ENCODE data around the gene IMMP2L. TPM values are rescaled to one million over a fixed set of nuclear protein-coding genes. Genes with fewer than 3 reads are reported as not detected.

Gene IMMP2L
- total and polyA plus RNA-seq, 4 donors, result 24.3 to 32.9 (median 26.8) TPM

DNA sequence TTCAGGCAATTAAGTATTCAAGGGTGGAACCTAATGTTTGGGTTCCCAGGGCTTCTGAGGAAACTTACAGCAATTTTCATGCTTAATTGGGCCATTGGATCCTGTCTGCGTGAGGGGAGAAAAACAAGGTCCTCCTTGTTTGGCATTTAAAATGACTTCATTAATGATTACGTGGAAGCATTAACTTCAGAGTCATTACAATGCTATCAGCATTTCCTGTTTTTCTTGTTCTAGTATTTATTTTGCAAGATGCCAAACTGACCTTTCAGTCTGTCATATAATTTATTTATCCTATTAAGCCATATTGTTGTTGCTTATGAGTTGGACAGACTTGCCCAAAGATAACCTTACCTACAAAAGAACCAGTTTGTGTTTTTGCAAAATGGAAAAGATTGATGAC is 795.4 kb downstream of the IMMP2L start:
- Histone ChIP-seq H3K27me3 (ENCODE audit: control insufficient read depth in 1 of 2, insufficient read depth in 2 of 2, low read length in 1 of 2) (no peaks in the 10 kb centered on the region), H3K9me3 (ENCODE audit: control insufficient read depth, low read length) (no peaks in the 10 kb centered on the region), H3K36me3 (ENCODE audit: control insufficient read depth in 1 of 2, insufficient read depth in 2 of 2, low read length in 1 of 2) (no peaks in the 10 kb centered on the region), H3K27ac (ENCODE audit: low read depth in 1 of 2, low read length in 2 of 2) (no peak overlapping the region), H3K4me1 (ENCODE audit: control insufficient read depth in 1 of 2, insufficient read depth in 2 of 2, low read length in 2 of 2) (no peaks in the 10 kb centered on the region), H3K4me3 (ENCODE audit: low read length in 2 of 2) (no peak overlapping the region)
- intact Hi-C loops (cut with DNase I), result no loop called here
- no peak for DNase-seq
- no peak for ATAC-seq (ENCODE audit: low FRiP score)
- WGBS, 2 donors, result 74 to 78% methylated on average over 2 of the region's 2 CpGs

DNA sequence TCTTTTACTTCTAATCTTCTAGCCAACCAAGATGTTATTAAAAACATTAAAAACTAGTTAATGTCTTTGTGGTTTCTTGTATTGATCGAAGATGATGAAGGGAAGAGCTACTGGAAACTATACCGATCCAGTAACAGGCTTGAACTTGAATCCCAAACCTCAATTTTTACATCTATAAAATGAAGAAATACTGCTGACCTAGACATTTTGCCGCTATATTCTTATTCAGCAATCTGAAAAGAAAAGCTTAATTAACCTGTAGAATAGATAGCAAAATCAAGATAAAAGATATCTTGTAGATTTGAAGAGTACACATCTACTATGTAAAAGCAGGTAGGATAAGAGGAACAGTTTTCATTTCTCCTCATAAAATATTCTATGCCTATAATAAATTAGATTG is 797.4 kb downstream of the IMMP2L start:
- Histone ChIP-seq H3K27me3 (ENCODE audit: control insufficient read depth in 1 of 2, insufficient read depth in 2 of 2, low read length in 1 of 2) (no peaks in the 10 kb centered on the region), H3K36me3 (ENCODE audit: control insufficient read depth in 1 of 2, insufficient read depth in 2 of 2, low read length in 1 of 2) (no peaks in the 10 kb centered on the region), H3K4me1 (ENCODE audit: control insufficient read depth in 1 of 2, insufficient read depth in 2 of 2, low read length in 2 of 2) (no peaks in the 10 kb centered on the region), H3K9me3 (ENCODE audit: control insufficient read depth, low read length) (no peaks in the 10 kb centered on the region), H3K4me3 (ENCODE audit: low read length in 2 of 2) (no peak overlapping the region), H3K27ac (ENCODE audit: low read depth in 1 of 2, low read length in 2 of 2) (no peak overlapping the region)
- ATAC-seq (ENCODE audit: low FRiP score) (no peak), DNase-seq (no peak)
- intact Hi-C loops (cut with DNase I), result no loop called here
- WGBS, 2 donors, result 96 to 97% methylated on average over 3 of the region's 3 CpGs

GRCh38 chr7:110762546-110763225 is 799.6 kb downstream of the IMMP2L start:
- Histone ChIP-seq H3K4me1 (ENCODE audit: control insufficient read depth in 1 of 2, insufficient read depth in 2 of 2, low read length in 2 of 2) (no peaks in the 10 kb centered on the region), H3K27ac (ENCODE audit: low read depth in 1 of 2, low read length in 2 of 2) (no peak overlapping the region), H3K4me3 (ENCODE audit: low read length in 2 of 2) (no peak overlapping the region), H3K9me3 (ENCODE audit: control insufficient read depth, low read length) (no peaks in the 10 kb centered on the region), H3K27me3 (ENCODE audit: control insufficient read depth in 1 of 2, insufficient read depth in 2 of 2, low read length in 1 of 2) (no peaks in the 10 kb centered on the region), H3K36me3 (ENCODE audit: control insufficient read depth in 1 of 2, insufficient read depth in 2 of 2, low read length in 1 of 2) (no peaks in the 10 kb centered on the region)
- intact Hi-C loops (cut with DNase I), result no loop called here
- ATAC-seq (ENCODE audit: low FRiP score) (no peak), DNase-seq (no peak)
- WGBS, 2 donors, result 63 to 75% methylated on average over 2 of the region's 2 CpGs

- Histone ChIP-seq H3K4me3 (ENCODE audit: low read length in 2 of 2) (no peak overlapping the region), H3K9me3 (ENCODE audit: control insufficient read depth, low read length) (no peaks in the 10 kb centered on the region), H3K27ac (ENCODE audit: low read depth in 1 of 2, low read length in 2 of 2) (no peak overlapping the region), H3K27me3 (ENCODE audit: control insufficient read depth in 1 of 2, insufficient read depth in 2 of 2, low read length in 1 of 2) (no peaks in the 10 kb centered on the region), H3K4me1 (ENCODE audit: control insufficient read depth in 1 of 2, insufficient read depth in 2 of 2, low read length in 2 of 2) (no peaks in the 10 kb centered on the region), H3K36me3 (ENCODE audit: control insufficient read depth in 1 of 2, insufficient read depth in 2 of 2, low read length in 1 of 2) (no peaks in the 10 kb centered on the region)
- ATAC-seq (ENCODE audit: low FRiP score), result no peak
- intact Hi-C loops (cut with DNase I), result no loop called here
- no peak for DNase-seq
- WGBS, 2 donors, result 85 to 90% methylated on average over 2 of the region's 2 CpGs
Measured at GRCh38 chr7:110760341-110760740, 802.0 kb downstream of the IMMP2L start.

- H3K9me3 ChIP-seq (ENCODE audit: control insufficient read depth, low read length), result no peaks in the 10 kb centered on the region
- intact Hi-C loops (cut with DNase I), result no loop called here
- 87 to 90% methylated on average over 4 of the region's 4 CpGs for WGBS, 2 donors
- H3K4me3 ChIP-seq (ENCODE audit: low read length in 2 of 2), result no peak overlapping the region
- DNase-seq, result no peak
- H3K27ac ChIP-seq (ENCODE audit: low read depth in 1 of 2, low read length in 2 of 2), result no peak overlapping the region
- H3K36me3 ChIP-seq (ENCODE audit: control insufficient read depth in 1 of 2, insufficient read depth in 2 of 2, low read length in 1 of 2), result no peaks in the 10 kb centered on the region
- no peaks in the 10 kb centered on the region for H3K4me1 ChIP-seq (ENCODE audit: control insufficient read depth in 1 of 2, insufficient read depth in 2 of 2, low read length in 2 of 2)
- ATAC-seq (ENCODE audit: low FRiP score), result no peak
- H3K27me3 ChIP-seq (ENCODE audit: control insufficient read depth in 1 of 2, insufficient read depth in 2 of 2, low read length in 1 of 2), result no peaks in the 10 kb centered on the region
Measured at GRCh38 chr7:110759069-110759468, 803.2 kb downstream of the IMMP2L start.

DNA sequence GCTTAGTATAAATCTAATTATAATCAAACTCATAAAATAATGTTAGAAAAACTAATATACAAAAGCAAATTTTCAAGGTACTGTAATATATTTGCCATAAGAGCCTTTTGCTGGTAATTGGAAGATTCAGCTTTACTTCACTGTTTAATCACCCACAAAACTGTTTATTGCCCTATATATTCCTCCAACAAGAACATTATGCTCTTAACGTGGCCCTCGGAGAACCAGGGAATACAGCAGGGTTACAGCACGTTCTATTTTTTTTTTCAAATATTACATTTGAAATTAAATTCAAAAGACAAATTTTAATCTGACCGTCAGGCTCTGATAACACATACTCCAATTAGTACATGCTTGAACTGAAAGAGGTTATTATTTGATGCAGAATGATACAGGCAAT is 807.6 kb downstream of the IMMP2L start:
- Histone ChIP-seq H3K4me3 (ENCODE audit: low read length in 2 of 2) (no peak overlapping the region), H3K27me3 (ENCODE audit: control insufficient read depth in 1 of 2, insufficient read depth in 2 of 2, low read length in 1 of 2) (no peaks in the 10 kb centered on the region), H3K36me3 (ENCODE audit: control insufficient read depth in 1 of 2, insufficient read depth in 2 of 2, low read length in 1 of 2) (no peaks in the 10 kb centered on the region), H3K4me1 (ENCODE audit: control insufficient read depth in 1 of 2, insufficient read depth in 2 of 2, low read length in 2 of 2) (no peaks in the 10 kb centered on the region), H3K9me3 (ENCODE audit: control insufficient read depth, low read length) (no peaks in the 10 kb centered on the region), H3K27ac (ENCODE audit: low read depth in 1 of 2, low read length in 2 of 2) (no peak overlapping the region)
- WGBS, 2 donors, result 86 to 89% methylated on average over 4 of the region's 4 CpGs
- intact Hi-C loops (cut with DNase I), result no loop called here
- DNase-seq (no peak), ATAC-seq (ENCODE audit: low FRiP score) (no peak)

DNA sequence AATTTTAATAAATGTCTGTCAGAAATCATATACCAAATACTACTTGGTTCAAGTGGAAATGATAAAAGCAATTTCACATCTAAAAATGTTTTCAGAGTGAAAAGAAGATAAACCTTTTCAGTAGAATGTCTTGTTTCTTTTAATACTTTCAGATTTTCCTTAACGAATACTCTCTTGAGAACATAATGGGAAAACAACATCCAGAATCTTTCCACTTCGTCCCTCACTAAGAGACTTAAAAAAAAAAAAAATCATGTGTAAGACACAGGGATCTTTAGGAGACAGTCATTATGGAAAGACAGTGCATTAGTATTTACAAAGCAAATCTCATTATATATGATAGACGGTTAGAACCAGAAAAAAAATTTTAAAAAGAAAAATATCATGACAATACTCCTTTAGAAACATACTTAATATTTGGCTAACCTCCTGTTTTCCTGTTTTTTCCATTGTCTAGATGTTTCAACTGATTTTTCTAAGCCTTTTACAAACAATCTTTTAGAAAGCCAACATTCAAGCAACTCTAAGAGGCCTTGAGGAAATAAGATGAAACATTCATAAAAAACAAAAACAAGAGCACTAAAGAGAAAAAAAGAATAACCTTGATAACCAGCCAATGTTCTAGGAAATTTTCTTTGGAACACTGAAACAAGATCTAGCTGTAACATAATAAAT is 811.2 kb downstream of the IMMP2L start:
- WGBS, 2 donors, result 64 to 83% methylated on average over 3 of the region's 3 CpGs
- Histone ChIP-seq H3K27ac (ENCODE audit: low read depth in 1 of 2, low read length in 2 of 2) (no peak overlapping the region), H3K9me3 (ENCODE audit: control insufficient read depth, low read length) (no peaks in the 10 kb centered on the region), H3K4me3 (ENCODE audit: low read length in 2 of 2) (no peak overlapping the region), H3K27me3 (ENCODE audit: control insufficient read depth in 1 of 2, insufficient read depth in 2 of 2, low read length in 1 of 2) (no peaks in the 10 kb centered on the region), H3K4me1 (ENCODE audit: control insufficient read depth in 1 of 2, insufficient read depth in 2 of 2, low read length in 2 of 2) (no peaks in the 10 kb centered on the region), H3K36me3 (ENCODE audit: control insufficient read depth in 1 of 2, insufficient read depth in 2 of 2, low read length in 1 of 2) (no peaks in the 10 kb centered on the region)
- no peak for DNase-seq
- intact Hi-C loops (cut with DNase I), result no loop called here
- ATAC-seq (ENCODE audit: low FRiP score), result no peak

GRCh38 chr7:110733221-110733620 is 829.1 kb downstream of the IMMP2L start:
- DNase-seq (no peak), ATAC-seq (ENCODE audit: low FRiP score) (no peak)
- Histone ChIP-seq H3K36me3 (ENCODE audit: control insufficient read depth in 1 of 2, insufficient read depth in 2 of 2, low read length in 1 of 2) (no peaks in the 10 kb centered on the region), H3K9me3 (ENCODE audit: control insufficient read depth, low read length) (no peaks in the 10 kb centered on the region), H3K4me3 (ENCODE audit: low read length in 2 of 2) (no peak overlapping the region), H3K4me1 (ENCODE audit: control insufficient read depth in 1 of 2, insufficient read depth in 2 of 2, low read length in 2 of 2) (no peaks in the 10 kb centered on the region), H3K27me3 (ENCODE audit: control insufficient read depth in 1 of 2, insufficient read depth in 2 of 2, low read length in 1 of 2) (no peaks in the 10 kb centered on the region), H3K27ac (ENCODE audit: low read depth in 1 of 2, low read length in 2 of 2) (no peak overlapping the region)
- WGBS, 2 donors, result 9 to 22% methylated on average over 1 of the region's 1 CpG
- intact Hi-C loops (cut with DNase I), result no loop called here

GRCh38 chr7:110724811-110725210 is 837.5 kb downstream of the IMMP2L start:
- H3K4me1 ChIP-seq (ENCODE audit: control insufficient read depth in 1 of 2, insufficient read depth in 2 of 2, low read length in 2 of 2), result no peaks in the 10 kb centered on the region
- no peaks in the 10 kb centered on the region for H3K27me3 ChIP-seq (ENCODE audit: control insufficient read depth in 1 of 2, insufficient read depth in 2 of 2, low read length in 1 of 2)
- no peak overlapping the region for H3K27ac ChIP-seq (ENCODE audit: low read depth in 1 of 2, low read length in 2 of 2)
- H3K36me3 ChIP-seq (ENCODE audit: control insufficient read depth in 1 of 2, insufficient read depth in 2 of 2, low read length in 1 of 2), result no peaks in the 10 kb centered on the region
- WGBS, 2 donors, result 70 to 75% methylated on average over 6 of the region's 6 CpGs
- DNase-seq (no peak), ATAC-seq (ENCODE audit: low FRiP score) (no peak)
- intact Hi-C loops (cut with DNase I), result no loop called here
- H3K9me3 ChIP-seq (ENCODE audit: control insufficient read depth, low read length), result no peaks in the 10 kb centered on the region
- no peak overlapping the region for H3K4me3 ChIP-seq (ENCODE audit: low read length in 2 of 2)
